Measurements from ENCODE around the gene BLVRA. TPM values are rescaled to one million over a fixed set of nuclear protein-coding genes. Genes with fewer than 3 reads are reported as not detected.
"Not testable (repeated sequence)": the region's sequence is repeated elsewhere in the genome, so short reads cannot be mapped to it uniquely, and the experiment has no call there.

The BLVRA gene
- total RNA-seq, 1 donor from 2014 or later: 25.5 TPM

DNA sequence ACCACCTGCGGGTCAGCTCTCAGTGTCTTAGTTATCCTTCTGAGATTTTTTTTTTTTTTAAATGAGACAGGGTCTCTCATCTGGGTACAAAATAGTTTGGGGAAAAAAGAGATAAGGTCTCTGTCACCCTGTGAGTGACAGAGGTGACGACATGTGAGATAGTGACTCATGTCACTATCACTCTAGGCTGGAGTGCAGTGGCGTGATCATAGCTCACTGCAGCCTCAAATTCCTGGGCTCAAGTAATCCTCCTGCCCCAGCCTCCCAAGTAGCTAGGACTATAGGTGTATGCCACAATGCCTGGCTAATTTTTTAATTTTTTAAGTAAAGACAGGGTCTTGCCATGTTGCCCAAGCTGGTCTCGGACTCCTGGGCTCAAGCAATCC, 10.4 kb downstream of the BLVRA start:
- intact Hi-C loops (cut with micrococcal nuclease): no loop called here

DNA sequence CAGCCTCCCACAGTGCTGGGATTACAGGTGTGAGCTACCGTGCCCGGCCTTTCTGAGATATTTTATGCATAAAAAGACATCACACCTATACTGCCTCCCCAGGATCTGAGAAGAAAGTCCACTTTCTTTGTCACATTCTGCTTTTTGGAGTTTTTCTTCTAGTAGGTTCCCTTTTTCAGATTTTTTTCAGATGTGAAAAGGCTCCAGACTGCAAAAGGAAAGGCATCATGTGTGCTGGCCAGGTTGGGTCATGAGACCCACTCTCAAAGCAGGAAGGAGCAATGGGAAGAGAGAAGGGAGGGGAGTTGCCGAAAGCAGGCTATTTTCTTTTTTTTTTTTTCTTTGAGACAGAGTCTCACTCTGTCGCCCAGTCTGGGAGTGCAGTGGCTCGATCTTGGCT, 10.8 kb downstream of the BLVRA start:
- intact Hi-C loops (cut with micrococcal nuclease): no loop called here

DNA sequence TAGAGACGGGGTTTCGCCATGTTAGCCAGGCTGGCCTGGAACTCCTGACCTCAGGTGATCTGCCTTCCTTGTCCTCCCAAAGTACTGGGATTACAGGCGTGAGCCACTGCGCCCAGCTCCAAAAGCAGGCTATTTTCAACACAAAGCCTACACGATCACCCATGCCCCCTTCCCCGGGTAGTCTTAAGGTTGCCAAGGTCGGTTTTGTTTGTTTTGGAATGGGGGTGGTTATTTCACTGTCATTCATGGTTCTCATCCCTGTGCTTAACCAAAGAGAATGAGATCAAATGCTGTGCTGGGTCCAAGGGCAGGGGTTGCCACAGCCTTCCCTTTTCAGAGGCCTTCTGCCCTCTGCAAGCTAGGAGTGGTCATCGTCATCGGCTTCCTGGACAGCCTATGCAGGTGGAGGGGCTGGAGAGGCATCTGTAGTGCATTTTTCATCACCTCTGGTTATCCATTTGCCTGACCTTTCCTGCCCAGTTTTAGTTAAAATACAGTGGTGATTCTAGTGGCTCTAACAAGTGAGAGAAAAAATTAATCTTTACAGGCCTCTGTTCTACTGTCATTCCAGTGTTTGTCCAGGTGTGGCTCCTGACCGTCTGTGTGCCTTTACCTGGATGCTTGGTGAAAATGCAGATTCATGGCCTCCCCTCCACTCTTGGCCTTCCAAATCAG, 11.4 kb downstream of the BLVRA start:
- intact Hi-C loops (cut with micrococcal nuclease): no loop called here

DNA sequence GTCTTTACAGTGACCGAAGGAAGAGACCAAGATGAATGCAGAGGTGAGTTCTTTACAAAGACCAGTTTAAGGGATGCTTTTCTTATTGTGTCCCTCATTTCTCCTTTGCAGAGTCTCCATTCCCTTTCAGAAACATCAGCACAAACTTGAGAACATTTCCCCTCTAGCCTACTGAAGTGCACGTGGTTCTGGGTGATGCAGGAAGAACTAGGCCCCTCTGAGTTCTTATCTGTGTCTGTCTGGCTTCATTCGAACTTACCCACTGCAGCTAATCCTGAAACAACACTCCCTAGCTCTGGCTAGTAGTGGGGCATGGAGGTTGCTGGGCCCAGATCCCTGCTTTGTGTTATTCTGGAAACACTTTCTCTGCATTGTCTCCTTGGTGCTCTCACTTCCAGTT, 12.6 kb downstream of the BLVRA start:
- intact Hi-C loops (cut with micrococcal nuclease): no loop called here

DNA sequence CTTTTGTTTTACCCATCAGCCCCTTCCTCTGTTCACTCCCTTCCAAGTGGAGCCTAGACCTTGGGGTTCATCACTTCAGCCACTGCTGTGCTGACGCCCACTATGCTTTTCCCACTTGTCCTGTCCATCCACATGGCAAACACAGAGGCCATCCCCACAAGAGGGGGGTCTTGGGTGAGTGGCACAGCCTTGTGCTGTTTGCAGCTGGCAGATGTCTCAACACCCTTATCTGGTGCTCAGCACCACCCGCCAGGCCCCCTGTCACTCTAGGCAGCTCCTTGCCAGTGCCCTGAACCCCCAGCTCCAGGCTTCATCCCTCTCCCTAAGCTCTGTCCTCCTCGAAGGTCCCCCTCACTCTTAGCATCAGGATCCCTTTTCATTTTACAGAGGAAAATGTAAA, 13.1 kb downstream of the BLVRA start:
- intact Hi-C loops (cut with micrococcal nuclease): no loop called here

DNA sequence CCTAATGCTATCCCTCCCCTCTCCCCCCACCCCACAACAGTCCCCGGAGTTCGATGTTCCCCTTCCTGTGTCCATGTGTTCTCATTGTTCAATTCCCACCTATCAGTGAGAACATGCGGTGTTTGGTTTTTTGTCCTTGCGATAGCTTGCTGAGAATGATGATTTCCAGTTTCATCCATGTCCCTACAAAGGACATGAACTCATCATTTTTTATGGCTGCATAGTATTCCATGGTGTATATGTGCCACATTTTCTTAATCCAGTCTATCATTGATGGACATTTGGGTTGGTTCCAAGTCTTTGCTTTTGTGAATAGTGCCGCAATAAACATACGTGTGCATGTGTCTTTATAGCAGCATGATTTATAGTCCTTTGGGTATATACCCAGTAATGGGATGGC, 14.8 kb downstream of the BLVRA start:
- intact Hi-C loops (cut with micrococcal nuclease): not testable (repeated sequence)

DNA sequence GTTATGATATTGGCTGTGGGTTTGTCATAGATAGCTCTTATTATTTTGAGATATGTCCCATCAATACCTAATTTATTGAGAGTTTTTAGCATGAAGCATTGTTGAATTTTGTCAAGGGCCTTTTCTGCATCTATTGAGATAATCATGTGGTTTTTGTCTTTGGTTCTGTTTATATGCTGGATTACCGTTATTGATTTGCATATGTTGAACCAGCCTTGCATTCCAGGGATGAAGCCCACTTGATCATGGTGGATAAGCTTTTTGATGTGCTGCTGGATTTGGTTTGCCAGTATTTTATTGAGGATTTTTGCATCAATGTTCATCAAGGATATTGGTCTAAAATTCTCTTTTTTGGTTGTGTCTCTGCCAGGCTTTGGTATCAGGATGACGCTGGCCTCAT, 16.8 kb downstream of the BLVRA start:
- intact Hi-C loops (cut with micrococcal nuclease): not testable (repeated sequence)

DNA sequence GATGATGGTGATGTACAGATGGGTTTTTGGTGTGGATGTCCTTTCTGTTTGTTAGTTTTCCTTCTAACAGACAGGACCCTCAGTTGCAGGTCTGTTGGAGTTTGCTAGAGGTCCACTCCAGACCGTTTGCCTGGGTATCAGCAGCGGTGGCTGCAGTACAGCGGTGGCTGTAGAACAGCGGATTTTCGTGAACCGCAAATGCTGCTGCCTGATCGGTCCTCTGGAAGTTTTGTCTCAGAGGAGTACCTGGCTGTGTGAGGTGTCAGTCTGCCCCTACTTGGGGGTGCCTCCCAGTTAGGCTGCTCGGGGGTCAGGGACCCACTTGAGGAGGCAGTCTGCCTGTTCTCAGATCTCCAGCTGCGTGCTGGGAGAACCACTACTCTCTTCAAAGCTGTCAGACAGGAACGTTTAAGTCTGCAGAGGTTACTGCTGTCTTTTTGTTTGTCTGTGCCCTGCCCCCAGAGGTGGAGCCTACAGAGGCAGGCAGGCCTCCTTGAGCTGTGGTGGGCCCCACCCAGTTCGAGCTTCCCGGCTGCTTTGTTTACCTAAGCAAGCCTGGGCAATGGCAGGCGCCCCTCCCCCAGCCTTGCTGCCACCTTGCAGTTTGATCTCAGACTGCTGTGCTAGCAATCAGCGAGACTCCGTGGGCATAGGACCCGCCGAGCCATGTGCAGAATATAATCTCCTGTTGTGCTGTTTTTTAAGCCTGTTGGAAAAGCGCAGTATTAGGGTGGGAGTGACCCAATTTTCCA, 20.0 kb downstream of the BLVRA start:
- intact Hi-C loops (cut with micrococcal nuclease): not testable (repeated sequence)

DNA sequence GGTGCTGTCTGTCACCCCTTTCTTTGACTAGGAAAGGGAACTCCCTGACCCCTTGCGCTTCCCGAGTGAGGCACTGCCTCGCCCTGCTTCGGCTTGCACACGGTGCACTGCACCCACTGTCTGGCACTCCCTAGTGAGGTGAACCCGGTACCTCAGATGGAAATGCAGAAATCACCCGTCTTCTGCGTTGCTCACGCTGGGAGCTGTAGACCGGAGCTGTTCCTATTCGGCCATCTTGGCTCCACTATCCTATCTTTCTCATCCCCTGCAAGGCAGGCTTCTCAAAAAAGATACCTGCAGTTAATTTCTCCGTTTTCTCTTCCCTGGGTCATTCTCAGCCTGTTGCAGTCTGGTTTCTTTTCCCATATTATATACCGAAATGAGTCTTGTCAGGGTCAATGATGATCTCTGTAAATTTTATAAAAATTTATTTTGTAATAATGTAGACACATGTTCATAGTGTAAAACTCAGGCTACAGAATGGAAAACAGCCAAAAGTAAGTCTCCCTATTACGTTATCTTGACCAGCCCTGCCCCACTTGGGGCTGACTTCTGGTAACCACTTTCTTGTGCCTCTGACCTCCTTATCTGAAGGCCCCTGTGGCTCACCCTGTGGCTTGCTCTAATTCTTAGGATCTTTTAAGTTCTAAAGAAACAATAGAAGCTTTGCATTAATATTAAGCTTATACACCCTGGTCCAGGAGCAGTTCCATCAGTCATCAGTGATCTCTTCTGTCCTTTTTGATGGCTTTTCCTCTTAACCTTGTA, 20.7 kb downstream of the BLVRA start:
- intact Hi-C loops (cut with micrococcal nuclease): no loop called here

DNA sequence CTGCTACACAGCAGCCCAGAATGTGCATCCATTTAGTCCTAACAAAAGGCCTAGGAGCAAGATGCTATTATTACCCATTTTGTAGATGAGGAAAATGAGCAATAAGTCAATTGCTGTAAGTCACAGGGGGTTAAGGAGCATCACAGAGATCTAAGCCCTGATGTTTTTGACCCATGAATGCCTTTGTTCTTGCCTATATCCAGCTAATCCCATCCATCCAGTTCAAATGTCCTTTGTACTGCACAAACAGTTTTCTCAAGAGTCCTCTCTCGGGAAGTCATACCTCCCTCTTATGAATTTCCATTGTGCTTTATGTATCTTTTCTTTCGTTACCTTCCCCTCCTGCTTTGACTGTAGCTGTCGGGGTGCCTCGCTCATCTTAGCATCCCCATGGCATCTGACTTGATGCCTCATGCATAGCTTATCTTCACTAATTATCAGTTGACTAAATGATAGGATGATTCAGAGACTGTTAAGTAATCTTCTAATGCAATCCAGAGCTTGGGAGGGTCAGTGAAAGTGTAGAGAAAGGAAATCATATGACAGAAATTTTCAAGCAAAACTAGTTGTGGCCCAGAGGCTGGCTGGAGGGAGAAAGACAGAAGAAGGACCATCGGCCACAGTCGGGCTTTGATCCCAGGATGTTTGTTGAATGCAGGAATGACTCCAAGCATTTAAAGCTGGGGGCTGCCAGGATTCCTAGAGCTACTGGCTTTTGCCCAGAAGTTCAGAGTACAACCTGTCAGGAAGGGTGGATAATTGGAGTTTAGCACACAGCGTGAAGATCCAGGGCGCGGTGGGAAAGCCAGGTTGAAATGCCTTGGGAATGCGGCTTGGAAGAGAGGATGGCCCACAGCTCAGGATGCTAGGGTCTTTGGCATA, 23.5 kb downstream of the BLVRA start:
- intact Hi-C loops (cut with micrococcal nuclease): no loop called here

DNA sequence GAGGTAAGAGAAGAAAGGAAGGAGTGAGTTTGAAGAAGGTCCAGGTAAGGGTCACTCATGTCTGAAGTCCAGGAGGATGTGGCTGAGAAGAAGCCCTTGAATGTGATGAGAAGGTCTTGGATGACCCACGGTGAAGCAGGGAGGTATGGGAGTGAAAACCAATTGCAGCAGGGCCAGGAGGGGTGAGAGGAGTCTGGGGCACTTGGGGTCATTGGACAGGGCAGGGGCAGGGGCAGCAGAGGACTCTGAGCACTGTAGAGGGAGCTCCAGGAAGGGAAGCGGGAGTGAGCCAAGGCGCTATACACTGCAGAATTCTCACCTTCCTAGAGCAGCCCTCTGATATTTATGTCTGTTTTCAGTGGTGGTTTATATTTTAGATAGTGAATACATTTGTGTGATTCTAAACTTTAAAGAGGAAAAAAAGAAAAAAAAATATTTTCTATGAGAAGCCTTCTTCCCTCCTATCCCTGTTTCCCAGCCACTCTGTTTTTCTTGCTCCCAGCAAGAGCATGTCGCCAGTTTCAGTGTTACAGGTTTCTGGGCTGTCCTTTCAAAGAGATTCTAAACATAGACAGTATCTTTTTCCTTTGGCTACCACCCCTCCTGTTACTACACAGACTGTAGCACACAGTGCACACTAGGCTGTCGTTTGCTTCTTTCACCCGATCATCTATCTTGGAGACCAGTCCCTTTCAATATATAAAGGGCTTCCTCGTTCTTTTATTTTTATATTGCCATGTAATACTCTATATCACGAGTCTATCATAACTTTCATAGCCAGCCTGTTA, 24.5 kb downstream of the BLVRA start:
- intact Hi-C loops (cut with micrococcal nuclease): no loop called here

DNA sequence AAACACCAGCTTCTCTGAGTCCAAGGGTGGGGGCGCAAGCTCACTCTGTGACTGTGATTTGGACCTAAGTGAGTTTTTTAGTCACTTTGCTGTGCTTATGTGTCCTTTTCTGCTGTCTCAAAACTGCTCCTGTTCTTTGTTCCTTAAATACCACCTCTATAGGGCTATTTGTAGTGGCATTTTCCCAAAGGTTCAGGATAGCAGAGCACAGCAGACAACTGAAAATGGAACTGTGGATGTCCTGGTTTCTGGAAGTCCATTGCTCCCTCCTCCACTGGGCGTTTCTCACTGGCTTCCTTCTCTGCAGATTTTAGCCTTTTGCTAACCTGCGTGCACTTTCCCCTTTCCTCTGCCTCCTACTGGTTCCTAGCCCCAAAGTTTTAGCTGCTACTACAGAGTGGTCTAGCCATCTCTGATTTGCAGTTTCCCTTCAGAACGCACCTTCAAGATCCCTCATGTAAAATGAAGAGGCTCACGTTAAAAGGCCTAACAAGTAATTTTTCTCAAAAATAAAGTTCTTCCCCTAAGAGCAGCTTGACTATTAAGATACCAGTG, 25.6 kb downstream of the BLVRA start:
- intact Hi-C loops (cut with micrococcal nuclease): no loop called here

DNA sequence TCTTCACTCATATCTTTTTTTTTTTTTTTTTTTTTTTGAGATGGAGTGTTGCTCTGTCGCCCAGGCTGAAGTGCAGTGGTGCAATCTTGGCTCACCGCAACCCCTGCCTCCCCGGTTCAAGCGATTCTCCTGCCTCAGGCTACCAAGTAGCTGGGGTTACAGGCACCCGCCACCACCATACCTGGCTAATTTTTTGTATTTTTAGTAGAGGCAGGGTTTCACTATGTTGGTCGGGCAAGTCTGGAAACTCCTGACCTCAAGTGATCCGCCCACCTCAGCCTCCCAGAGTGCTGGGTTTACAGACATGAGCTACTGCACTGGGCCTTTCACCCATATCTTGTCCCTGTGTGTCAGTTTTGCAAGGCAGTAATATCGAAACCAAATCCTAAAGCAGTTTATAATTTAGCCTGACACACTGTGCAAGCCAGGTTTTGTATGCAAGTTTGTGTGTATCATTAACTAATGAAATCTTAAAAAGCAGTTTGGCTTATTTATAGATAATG, 26.2 kb downstream of the BLVRA start:
- intact Hi-C loops (cut with micrococcal nuclease): not testable (repeated sequence)

DNA sequence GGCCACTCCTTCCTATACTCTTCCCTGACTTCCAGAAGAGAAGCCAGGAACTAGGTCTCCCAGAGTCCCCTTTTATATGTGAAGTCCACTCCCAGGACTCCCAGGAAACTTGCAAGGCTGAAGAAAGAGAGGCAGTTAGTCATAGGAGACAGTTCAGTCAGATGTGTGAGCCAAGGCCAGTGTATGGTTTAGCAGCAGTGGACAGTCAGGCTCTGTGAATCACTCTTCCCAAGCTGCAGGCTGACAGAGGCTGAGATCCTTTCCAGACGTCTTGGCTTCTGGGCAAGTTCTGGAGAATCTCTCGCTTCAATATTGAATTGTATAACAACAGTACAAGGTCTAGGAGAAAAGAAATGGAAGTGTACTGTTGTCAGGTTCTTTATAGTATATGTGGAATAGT, 26.9 kb downstream of the BLVRA start:
- intact Hi-C loops (cut with micrococcal nuclease): no loop called here

DNA sequence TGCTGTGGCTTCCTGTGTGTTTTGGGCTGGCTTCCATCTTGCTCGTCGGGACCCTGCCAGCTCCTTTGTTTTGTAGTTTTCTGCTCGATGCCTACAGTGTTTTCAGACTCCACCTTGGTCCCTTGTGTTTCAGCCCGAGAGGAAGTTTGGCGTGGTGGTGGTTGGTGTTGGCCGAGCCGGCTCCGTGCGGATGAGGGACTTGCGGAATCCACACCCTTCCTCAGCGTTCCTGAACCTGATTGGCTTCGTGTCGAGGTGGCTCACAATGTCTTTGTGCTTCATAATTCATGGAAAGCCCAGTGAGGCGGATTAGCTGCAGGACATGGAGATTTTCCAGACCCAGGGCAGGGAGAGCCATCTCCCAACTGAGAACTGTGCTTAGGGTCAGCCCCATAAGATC, 29.3 kb downstream of the BLVRA start:
- intact Hi-C loops (cut with micrococcal nuclease): no loop called here

DNA sequence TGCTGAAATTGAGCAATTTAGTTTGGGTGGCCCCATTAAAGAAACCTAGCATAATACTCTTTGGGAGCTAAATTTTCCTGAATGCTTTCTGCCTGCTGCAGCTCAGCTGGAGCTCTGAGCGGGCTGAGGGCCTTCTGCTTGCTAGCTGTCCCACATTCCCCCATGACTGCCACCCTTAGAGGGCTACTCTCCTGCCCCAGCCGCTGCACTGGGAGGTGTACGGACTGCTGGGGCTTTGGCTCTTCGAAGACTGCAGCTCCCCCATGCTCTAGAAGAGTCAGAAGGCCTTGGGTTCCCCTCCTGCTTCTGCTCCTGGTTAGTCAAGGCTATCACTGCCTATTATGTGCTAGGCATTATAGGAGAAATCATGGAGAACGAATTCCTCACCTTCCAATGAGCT, 31.5 kb downstream of the BLVRA start:
- intact Hi-C loops (cut with micrococcal nuclease): no loop called here

DNA sequence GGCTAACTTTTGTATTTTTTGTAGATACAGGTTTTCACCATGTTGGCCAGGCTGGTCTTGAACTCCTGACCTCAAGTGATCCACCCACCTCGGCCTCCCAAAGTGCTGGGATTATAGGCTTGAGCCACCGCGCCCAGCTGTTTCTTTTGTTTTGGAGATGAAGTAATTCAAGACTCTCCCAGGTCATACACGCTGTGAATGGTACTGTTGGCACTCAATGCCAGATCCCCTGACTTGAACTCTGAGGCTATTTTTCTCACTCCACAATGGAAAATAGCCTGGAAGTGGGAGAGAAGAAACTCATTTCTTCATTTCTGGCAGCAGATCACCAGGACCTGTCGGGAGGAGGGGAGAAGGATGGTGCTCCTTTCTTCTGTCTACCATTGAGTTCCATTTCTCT, 32.4 kb downstream of the BLVRA start:
- intact Hi-C loops (cut with micrococcal nuclease): no loop called here

DNA sequence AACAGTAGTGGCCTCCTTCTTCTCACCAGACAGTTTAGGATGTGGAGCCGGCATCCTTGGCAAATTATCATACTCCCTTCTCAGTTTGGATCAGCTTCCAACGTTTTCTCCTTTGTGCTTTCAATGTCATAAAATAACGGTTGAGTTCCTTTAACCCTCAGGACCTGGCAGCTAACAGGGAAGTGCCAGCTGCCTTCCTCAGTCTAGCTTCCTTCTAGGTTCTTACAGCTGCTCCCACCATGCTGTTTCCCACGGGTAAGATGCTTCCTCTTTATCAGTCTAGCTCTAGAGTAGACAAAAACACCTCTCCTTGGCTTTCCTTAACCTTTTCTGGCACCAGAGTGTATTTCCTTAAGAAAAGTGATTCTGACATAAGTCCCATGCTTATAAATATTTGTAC, 33.2 kb downstream of the BLVRA start:
- intact Hi-C loops (cut with micrococcal nuclease): no loop called here

DNA sequence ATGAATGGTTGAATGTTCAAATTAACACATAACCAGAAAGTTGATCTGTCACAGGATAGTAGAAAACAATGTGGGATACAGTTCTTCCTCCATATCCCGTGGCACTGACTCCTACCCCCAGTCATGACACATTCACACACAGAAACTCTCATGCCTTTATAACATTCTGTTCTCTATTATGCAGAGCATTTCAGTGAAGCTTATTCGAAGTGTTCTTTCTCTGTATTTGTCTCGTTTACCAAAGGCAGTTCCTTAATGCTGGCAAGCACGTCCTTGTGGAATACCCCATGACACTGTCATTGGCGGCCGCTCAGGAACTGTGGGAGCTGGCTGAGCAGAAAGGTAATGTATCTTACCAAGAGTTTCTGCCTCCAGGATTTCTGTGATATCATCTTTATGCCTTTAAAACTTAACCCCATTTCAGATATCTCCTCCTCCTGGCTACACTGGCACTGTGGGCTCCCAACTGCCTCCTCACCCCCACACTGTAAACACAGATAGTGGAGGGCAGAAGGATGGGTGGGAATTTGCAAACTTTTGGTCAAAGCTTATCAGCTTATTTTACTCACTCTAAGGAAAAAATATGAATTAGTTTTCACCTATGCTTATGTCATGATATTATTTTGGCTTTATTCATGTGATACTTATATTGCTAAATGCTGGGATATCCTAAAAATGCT, 34.1 kb downstream of the BLVRA start:
- intact Hi-C loops (cut with micrococcal nuclease): no loop called here

DNA sequence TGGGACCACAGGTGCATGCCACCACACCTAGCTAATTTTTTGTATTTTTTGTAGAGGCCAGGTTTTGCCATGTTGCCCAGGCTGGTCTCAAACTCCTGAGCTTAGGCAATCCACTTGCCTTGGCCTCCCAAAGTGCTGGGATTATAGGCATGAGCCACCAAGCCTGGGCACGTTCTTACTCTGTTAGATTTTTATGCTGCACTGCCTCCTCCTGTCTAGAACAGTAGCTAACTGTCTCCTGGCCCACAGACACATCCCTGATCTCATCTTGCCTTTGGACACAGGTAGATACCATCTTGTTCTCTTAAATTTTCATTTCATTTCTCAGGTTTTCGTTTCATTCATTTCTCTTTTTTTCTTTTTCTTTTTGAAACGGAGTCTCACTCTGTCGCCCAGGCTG, 41.1 kb downstream of the BLVRA start:
- intact Hi-C loops (cut with micrococcal nuclease): no loop called here
